SW480 (cell line): Measurements from ENCODE around the gene BAZ2B.

Source experiments
- DNase-seq: peaks from one replicate; pipeline ENCODE4 v3.0.0-alpha.2; 2016; ENCODE audit warnings: low spot score

BAZ2B gene

DNA sequence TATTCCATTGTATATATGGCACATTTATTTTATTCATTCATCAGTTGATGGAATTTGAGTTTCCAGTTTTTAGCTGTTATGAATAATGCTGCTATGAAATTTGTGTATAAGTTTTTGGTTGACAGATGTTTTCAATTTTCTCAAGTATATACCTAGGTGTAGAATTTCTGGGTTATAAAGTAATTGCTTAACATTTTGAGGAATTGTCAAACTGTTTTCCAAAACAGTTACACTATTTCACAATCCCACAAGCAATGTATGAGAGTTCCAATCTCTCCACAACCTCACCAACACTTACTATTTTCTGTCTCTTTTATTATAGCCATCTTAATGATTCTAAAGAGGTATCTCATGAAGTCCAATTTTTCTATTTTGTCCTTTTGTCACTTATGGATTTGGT is 317.4 kb downstream of the BAZ2B start:
- no peak for DNase-seq

GRCh38 chr2:159297042-159297707 is 319.2 kb downstream of the BAZ2B start:
- no peak for DNase-seq

DNA sequence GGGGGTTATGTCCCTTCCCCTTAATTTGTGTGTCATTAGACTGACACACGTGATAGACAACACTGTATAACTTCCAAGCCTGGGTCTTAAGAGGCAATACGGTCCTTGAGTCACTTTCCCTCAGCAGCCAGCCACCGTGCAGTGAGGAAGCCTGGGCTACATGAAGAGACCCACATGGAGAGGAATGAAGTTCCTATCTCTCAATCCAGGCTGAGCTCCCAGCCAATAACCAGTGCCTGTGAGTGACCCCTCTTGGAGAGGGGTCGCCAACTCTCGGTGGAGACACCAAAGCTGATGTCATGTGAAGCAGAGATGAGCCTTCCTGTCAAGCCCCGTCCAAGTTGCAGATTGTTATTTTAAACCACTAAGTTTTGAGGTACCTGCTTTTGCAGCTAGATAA is 324.2 kb downstream of the BAZ2B start:
- no peak for DNase-seq

DNA sequence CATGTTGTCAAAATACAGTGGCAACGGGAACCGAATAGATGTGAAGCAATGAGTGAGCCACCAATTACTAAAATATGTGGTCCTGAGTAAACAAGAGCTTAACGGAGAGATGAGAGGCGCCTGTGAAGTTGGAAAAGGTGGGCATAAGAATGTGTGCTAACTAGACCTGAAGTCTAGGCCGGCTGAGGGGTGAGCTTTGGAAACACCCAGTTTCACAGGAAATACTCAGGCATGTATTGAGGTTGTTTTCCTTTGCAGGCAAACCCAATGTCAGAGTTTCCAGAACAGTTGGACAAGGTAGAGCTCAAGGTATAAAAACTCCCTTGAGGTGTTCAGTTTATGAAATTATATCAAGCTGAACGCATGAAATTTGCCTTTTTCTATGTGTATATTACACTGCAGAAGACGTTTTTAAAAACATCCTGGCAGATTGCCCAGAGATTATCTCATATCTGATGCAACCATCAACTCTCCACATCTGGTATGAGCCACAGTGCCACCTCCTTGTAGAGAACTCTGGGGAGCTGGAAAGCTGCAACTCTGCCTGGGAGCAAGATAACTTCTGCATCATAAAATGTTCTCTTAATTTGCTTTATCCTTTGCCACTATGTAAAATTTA is 325.9 kb downstream of the BAZ2B start:
- DNase-seq = peak; percentile 64

DNA sequence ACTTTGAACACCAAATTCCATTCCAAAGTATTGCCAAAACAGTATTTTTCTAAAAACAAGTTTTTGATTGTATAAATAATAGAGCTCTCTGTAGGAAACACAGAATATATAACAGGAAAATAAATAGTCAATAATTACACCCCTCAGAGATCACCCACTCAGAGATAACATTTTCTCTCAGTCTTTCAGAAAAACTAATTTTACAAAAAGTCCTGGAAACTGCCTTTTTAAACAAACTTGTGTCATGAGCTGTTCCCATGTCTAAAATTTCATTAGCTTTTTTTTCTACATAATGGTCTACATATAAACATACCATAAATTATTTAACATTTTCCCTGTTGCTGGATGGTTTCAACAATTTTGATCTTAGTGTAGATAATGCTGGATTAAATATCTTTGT is 328.6 kb downstream of the BAZ2B start:
- DNase-seq = no peak

- peak; percentile 92 for DNase-seq
Measured at GRCh38 chr2:159286709-159287441, 329.5 kb downstream of the BAZ2B start.

- peak; percentile 74 for DNase-seq
Measured at GRCh38 chr2:159285929-159286708, 330.2 kb downstream of the BAZ2B start, which contains the start of gene WDSUB1. Gene WDSUB1 (minus strand): TSS chr2:159286703. CDS start chr2:159283069, 3,634 bp downstream.

DNA sequence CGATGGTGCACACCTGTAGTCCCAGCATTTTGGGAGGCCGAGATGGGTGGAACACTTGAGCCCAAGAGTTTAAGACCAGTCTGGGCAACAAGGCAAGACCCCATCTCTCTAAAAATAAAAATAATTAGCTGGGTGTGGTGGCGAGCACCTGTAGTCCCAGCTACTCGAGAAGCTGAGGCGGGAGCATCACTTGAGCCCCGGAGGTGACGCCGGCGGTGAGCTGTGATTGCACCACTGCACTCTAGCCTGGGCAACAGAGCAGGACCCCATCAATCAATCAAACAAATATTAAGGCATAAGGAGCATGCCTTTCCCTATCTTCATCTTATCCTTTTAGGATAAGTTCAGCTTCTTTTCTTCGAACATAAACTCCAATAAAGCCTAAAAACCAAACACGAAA is 330.9 kb downstream of the BAZ2B start:
- DNase-seq = no peak

DNA sequence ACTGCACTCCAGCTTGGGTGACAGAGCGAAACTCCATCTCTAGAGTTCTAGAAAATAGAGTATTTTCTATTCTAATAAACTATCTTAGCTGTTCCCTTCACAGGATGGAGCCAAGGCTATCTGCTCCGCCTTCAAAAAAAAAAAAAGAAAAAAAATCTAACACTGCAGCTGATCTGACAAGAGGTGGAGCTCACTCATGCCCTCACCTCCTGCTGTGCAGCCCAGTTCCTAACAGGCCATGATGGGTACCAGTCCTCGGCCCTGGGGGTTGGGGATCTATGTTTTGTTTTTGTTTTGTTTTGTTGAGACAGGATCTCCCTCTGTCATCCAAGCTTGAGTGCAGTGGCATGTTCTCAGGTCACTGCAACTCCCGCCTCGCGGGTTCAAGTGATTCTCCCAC is 332.8 kb downstream of the BAZ2B start:
- no peak for DNase-seq

DNA sequence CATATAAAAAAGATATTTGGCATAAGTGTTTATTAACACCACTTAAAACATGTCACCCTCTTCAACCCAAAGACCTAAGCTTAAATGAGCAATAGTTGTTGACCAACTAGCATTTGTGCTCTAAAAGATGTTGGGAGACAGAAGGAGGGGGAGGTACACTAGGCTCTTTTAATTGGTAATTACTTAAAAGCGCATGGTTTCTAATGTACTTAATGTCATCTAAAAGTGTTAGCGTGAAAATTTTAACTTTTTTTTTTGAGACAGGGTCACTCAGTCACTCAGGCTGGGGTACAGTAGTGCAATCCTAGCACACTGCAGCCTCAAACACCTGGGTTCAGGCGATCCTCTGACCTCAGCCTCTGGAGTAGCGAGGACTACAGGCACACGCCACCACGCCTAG is 335.3 kb downstream of the BAZ2B start:
- no peak for DNase-seq

DNA sequence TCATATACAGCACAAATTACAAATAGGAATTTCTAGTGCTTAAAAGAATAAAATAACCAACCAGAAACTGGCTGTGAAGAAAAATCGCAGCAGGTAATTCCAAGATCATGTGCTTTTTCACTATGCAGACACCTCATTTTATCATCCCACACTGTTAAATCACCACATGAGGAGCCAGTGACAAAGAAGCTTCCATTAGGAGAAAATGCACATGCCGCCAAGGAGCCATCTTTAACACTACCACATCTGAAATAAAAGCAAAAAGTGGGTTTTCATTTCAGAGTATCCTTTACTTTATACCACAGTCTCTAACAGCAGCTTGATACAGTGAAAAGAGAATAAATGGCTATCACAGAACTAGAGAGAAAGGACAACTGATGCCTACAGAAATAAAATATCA is 336.6 kb downstream of the BAZ2B start:
- no peak for DNase-seq

GRCh38 chr2:159275111-159275510 is 341.2 kb downstream of the BAZ2B start:
- DNase-seq = no peak

DNA sequence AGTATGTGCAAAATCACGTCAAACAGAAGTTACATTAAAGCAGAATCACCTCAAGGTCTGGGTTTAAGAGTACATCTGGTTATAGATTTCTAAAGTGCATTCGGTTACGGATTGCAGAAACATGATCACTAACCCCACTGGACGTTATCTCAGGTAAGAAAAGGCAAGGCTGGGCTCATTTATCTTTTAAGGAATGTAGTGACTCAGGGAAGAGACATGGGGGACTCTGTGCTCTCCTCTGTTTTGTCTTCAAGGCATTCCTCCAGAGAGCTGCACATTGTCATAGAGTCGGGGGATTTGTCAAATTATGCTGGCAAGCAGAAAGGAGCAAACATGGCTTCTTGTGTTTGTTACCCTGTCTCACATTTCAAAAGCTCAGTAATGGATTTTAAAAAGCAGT is 344.2 kb downstream of the BAZ2B start:
- no peak for DNase-seq

DNA sequence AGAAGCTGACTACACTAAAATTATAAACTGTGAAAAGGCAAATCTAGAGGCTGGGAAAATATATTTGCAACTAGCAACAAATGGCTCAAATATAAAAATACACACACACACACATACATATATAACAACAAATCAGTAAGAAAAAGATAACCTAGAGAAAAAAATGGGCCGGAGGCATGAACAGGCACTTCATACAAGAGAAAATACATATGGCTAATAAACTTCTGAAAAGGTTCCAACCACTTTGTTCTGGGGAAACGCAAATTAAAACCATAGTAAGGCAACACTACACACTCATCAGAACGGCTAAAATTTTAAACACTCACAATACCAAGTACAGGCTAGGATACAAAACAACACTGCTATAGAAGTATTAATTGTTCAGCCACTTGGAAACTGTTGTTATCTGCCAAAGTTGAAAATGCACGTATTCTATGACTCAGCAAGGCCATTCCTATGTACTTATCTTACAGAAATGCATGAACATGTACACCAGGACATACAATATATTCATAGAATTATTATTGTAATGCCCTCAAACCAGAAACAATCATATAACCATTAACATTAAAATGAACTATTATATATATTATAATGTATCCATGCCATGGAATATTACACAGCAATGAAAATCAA is 345.5 kb downstream of the BAZ2B start:
- DNase-seq = no peak
